ENCODE measurements around the gene GTSF1L.
"Not testable (repeated sequence)": the region's sequence is repeated elsewhere in the genome, so short reads cannot be mapped to it uniquely, and the experiment has no call there.

GTSF1L gene

DNA sequence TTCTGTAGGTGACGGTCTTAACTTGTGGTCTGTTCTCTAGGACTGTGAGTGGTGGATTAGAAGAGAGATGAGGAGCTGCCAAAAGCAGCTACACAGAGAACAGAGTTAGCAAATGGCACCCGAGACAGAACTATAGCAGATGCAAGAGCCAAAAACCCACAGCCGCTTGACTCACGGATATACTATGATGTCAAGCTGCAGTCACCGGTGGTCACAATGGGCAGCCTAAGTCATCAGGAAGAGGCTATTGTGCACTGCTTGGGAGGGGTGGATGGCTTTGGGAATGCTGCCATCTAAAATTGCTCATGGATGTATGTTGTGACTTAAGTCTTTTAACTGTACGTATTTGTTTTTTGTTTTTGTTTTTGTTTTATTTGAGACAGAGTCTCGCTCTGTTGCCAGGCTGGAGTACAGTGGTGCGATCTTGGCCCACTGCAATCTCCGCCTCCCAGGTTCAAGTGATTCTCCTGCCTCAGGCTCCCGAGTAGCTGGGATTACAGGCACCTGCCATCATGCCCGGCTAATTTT is at the start of gene GTSF1L:
Gene GTSF1L, minus strand, starts transcription at position 192 of the 528 bp plus-strand sequence. CDS start 308 bp downstream, outside the sequence.
- DNase-seq (ENCODE audit: low read depth in 2 of 2): no peak

DNA sequence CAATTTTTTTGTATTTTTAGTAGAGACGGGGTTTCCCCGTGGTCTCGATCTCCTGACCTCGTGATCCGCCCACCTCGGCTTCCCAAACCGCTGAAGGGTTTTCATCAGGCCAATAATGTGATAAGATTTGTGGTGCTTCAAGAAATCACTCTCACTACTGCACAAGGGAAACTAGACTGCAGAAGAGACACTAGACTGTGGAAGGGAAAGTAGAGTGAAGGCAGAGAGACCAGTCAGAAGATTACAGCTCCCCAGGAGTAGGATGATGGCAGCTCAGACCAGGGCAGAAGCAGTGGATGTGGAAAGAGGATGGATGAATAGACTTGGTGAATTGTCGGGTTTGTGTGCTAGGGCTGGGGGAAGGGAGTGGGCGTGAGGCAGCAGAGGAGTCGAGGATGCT is 48.0 kb upstream of the GTSF1L start:
- no peak for DNase-seq (ENCODE audit: low read depth in 2 of 2)

DNA sequence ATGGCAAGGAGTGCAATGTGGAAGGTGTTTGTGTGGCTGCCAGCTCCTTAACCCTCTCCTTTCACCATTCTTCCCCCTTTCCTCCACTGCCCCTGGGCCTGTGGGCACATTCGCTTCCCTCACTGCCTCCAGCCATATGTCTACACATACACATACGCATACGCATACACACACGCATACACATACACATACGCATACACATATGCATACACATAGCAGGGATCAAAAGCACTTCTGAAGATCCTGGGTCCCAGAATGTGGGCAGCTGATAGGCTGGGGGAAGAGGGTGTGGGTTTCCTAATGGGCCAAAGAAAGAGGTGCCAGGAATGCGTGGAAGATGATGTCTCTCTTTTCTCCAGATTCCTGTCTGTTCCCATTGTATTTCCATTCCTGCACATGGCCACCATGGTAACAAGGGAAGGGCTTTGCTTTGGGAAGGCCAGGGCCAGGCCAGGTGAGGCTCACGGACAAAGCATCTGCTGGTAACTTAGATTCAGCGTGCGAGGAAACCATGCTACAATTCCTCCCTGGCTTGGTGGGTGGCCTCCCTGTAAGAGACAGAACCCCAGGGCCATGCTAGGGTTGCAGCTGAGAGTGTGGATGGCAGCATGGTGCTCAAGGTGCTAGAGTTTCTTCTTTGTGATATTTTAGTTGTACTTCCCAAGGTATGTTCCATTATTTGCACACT is 44.8 kb upstream of the GTSF1L start:
- DNase-seq (ENCODE audit: low read depth in 2 of 2): no peak

DNA sequence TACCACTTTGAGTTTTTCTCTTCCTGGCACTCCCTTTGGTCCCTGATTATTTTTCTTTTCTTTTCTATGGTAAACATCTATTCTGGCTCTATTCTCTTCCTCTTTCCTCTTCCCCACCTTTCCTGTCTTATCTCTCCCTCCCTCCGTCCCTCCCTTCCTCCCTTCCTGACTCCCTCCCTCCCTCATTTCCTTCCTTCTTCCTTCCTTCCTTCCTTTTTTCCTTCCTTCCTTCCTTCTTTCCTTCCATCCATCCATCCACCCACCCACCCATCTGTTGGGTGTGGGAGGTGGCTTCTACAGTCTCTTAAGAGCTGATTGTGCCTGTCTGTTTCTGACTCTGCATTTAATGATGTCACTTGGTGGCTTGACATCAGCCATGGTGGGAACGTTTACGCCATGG is 43.5 kb upstream of the GTSF1L start:
- DNase-seq (ENCODE audit: low read depth in 2 of 2): no peak

DNA sequence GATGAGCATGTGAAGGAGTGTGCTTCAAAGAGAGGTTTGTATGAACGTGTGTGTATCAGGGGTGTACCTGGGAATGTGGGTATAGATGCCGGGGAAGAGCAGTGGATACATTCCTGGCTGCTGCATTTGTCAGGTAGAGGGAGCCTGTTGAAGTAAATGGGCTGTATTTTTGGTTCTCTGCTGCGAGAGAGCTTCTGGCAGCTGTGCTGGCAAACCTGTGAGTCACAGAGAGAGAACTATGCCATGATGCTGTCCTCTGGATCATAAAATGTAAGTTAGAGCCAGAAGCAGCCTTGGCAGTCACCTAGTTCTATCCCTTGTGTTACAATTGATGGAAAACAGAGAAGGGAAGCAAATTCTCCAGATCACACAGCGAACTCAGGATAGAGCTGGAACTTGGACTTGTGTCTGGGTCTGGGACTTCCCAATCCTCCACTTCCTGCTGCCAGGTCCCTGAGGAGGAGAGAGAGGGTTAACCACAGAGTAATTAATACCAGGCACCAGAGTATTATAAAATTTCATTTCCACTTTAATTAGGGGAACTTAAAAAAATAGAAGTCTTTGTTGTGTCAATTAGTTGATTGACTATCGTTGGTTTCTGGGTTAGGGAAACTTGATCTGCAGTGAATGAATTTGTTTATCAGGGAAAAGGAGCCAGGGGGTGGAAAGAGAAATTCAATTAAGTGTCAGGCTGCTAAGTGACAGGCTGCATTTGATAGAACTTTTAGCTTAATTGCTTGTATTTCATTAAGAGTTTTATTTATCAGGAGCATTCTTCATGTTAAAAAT is 41.1 kb upstream of the GTSF1L start:
- no peak for DNase-seq (ENCODE audit: low read depth in 2 of 2)

DNA sequence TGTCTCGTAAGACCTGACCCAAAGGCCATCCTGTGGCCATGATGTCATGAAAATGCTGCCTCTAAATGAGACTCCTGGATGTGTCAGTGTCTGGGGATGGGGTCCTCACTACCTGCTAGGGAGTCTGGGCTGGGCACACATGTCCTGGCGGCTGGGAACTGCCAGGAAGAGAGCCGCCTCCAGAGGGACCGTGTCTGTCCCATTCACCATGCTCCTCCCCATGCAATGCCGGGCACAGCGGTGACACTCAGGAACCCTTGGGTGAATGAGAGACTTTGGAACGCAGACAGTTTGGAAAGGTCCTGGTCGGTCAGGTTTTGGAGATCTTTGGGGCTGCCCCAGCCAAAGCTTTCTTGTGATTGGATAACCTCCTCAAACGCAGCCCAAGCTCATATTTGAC is 40.1 kb upstream of the GTSF1L start:
- no peak for DNase-seq (ENCODE audit: low read depth in 2 of 2)

DNA sequence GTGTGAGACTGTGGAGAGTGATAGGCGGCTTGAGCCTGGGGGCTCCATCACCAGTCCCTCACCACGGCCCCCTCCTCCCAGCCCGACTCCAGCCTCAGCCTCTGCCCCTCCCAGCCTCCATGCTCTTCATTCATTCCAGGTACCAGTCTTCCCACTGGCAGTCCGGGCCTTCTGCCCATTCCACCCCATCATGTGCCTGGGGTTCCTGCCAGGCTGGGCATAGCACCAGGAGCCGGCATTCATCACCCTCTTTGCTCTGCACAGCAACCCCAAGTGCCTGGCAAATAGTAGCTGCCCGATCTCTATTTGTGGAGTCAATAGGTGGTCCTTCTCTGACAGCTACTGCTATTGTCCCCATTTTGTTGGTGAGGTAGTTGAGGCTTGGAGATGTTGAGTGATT is 39.6 kb upstream of the GTSF1L start:
- no peak for DNase-seq (ENCODE audit: low read depth in 2 of 2)

DNA sequence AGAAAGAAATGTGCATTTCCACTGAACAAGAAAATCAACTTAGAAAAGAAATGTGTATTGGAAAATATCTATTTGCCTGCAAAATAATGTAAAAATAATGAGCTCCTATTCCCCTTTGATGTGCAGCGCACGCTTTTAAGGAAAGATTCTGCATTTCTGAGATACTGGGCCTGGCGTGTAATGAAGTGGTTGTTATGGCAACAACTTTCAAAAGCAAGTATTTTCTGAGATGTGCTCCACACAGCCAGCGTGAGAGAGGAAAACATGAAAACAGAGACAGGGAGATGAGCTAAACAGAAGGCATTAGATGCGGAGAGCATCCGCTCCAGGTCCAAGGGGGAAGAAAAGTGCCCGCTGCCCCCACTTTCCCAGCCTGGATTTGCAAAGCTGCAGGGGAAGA is 39.1 kb upstream of the GTSF1L start:
- DNase-seq (ENCODE audit: low read depth in 2 of 2): no peak

DNA sequence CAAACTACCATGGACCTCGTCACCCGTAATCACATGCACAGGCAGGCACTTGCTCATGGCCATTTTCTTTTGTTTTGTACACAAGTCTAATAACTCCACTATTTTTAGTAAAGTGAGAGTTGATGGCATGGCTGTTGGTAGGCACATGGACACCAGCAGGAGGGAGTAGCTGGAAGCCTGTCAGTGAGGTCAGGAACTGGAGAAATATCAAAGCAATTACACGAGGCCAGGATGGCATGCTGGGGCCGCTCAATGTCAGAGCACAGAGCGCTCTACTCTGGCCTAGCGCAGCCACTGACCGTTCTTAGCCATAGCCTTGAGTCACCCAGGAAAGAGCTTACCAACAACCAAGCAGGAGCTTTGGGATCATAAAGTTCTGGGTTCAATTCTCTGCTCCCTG is 36.1 kb upstream of the GTSF1L start:
- DNase-seq (ENCODE audit: low read depth in 2 of 2): no peak

DNA sequence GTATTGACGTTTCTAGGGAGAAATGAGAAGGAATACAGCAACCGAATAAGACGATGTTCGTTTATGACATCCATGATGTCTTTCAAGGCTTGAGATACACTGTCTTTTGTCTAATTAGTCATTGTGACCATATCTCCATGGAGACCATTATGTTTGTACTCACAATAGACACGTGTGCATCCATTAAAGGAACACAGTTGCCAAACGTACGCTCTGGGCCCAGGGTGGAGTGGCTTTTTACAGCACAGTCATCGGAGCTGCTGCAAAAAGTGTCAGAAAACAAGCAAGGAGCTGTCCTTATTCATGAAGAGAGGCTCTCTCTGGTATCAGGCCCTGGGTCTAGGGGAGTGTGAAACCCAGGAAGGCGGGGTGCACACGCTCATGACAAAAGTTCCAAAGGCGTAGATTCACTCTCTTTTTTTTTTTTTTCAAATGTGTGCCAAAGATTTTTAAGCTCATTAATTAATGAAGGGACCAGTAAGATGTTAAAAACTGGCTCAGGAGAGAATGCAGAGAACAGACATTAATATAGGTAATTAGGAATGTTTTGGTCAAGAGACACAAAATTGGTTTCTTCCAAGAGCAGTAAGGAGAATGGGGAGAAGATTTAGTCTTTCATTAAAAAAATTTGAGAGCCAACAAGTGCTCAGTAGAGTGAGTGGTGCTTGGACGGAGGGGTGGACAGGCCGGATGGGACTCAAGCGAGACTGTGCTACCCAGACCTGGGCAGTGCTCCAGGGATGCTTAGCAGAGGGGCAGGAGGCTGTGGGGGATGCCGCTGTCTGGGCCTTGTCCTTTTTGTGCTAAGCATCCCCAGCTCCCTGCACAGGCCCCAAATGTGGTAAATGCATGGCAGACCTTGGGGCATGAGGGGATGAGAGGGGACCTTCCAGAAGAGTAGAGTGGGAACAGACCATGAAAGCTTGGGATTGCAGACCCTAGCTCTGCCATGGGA is 34.9 kb upstream of the GTSF1L start:
- DNase-seq (ENCODE audit: low read depth in 2 of 2): no peak

DNA sequence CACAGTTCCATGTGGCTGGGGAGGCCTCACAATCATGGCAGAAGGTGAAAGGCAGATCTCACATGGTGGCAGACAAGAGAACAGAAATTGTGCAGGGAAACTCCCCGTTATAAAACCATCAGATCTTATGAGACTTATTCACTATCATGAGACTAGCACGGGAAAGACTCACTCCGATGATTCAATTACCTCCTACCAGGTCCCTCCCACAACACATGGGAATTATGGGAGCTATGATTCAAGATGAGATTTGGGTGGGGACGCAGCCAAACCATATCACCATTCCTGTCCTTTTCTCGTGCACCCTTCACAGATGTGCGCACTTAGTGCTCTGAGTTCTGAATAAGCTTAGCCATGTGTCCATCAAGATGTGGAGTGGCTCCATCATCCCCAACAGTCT is 31.1 kb upstream of the GTSF1L start:
- DNase-seq (ENCODE audit: low read depth in 2 of 2): not testable (repeated sequence)

DNA sequence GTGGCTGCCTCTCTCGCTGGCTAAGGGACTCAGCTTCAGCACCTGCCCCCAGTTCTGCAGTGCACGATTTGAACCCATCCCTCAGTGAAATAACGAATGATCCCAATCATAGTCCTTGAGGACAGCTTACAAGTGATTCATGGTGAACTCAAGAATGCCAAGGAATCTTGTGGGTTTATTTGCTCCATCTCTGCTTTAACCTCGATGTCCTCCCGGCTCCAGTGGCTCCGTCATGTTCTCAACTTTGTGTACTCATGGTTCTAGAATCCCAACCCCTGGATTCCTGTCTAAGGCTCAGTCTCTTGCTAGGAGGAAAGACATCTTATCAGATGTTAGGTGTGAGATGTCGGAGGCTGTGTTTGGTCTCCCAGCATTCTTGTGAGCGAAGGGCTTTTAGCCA is 29.0 kb upstream of the GTSF1L start:
- DNase-seq (ENCODE audit: low read depth in 2 of 2): no peak

DNA sequence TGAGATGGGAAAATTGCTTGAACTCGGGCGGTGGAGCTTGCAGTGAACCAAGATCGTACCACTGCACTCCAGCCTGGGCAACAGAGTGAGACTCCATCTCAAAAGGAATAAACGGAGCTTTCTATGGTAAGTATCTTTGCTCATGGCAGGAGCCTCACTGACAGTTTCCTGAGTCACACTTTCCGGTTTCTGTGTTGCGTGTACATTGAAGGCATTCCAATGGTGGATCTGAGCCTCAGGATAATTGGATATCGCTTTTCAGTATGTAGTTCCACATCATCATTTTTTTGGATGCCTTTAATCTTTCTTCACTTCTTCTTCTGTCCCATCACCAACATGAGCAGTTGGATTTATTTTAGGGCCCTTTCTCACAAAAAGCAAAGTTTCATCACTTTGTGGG is 28.6 kb upstream of the GTSF1L start:
- DNase-seq (ENCODE audit: low read depth in 2 of 2): no peak

DNA sequence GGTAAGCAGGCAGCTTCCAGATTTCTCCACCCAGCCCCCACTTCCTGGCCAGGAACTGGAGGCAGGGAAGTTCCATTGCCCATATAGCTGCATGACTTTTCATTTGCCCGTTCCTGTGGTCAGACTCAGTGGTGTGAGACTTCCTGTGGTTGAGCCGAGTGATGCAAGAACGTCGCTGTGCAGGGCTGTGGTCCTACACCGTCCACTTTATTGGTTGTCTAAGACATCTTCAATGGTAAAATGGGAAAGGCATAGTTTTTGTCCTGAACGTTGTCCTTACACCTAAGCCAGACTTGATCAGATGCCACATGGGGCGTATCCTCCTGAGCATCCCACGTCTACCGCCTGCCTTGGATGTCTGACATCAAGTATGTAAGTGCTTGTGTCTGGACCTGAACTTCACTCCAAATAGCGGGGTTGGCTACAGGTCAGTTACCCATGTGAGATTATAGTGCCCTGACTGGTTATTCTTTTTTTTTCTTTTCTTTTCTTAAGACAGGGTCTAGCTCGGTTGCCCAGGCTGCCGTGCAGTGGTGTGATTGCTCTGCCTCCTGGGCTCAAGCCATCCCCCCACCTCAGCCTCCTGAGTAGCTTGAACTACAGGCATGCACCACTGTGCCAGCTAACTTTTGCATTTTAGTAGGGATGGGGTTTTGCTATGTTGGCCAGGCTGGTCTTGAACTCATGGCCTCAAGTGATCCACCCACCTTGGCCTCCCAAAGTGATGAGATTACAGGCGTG is 25.9 kb upstream of the GTSF1L start:
- DNase-seq (ENCODE audit: low read depth in 2 of 2): no peak

DNA sequence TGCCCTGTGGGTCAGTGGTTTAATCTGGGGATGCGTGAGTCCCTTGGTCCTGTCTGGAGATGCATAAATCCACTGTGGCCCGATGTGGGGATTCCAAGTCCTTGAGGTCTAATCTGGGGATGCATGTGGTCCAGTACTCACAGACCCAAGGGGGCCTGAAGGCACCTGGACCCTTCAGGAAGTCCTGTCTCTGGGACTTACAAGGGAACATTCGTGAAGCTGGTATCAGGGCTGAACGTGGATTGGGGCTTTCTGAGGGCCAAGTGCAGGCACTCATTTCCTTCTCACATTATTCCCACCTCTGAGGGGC is 25.2 kb upstream of the GTSF1L start:
- DNase-seq (ENCODE audit: low read depth in 2 of 2): no peak

DNA sequence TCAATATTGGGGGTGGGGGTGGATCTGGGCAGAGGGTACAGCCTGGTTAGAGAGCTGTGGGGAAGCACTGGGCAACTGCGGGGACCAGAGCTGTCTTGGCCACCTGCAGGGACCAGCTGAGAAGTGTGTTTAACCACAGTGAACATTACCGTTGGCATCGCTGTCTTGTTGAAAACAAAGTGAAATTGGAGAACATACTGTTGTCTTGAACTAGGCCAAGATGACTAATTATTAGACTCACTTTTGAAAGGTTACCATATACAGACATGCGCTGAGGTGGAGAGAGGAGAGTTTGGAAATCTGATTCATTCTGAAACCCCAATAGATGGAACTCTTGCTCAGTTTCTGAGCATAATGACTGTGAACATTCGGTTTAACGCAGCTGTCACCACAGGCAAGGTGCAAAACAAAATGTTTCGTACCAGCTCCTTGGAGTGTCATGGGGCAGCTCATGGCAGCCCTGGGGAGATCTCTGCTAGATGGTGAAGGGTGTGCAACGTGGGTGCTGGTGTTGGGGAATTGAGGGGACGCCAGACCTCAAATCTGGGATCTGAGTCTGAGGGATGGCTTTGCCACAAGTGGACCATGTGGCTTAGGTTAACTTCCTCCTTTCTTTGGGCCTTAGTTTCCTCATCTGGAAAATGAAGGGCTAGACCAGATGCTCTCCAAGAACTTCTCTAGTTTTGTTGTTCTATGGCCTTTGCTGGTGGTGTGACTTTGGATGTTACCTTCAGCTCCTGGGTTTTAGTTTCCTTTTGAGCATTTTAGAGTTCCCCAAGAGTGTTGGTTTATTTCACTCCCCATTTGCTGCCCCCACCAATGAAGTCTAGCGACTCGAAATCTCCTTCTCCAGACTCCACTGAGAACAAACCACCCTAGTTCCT is 24.6 kb upstream of the GTSF1L start:
- peak; percentile 37 to 42 for DNase-seq (ENCODE audit: low read depth in 2 of 2)

DNA sequence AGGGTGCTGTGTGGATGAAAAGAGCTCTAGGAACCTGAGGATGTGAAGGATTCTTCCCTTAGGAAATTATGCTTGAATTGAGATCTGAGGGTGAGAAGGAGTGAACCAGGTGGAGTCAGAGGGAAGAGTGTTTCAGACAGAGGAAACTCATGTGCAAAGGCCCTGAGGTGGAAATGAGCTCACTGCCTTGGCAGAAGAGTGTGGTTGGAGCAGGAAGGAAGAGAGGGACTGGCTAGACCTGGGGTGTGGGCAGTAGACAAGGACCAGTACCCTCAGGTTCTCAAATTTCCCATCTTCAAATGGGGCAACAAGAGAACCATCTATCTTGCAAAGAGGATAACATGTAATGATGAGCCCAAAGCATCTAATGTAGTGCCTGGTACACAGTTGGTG is 24.0 kb upstream of the GTSF1L start:
- no peak for DNase-seq (ENCODE audit: low read depth in 2 of 2)

DNA sequence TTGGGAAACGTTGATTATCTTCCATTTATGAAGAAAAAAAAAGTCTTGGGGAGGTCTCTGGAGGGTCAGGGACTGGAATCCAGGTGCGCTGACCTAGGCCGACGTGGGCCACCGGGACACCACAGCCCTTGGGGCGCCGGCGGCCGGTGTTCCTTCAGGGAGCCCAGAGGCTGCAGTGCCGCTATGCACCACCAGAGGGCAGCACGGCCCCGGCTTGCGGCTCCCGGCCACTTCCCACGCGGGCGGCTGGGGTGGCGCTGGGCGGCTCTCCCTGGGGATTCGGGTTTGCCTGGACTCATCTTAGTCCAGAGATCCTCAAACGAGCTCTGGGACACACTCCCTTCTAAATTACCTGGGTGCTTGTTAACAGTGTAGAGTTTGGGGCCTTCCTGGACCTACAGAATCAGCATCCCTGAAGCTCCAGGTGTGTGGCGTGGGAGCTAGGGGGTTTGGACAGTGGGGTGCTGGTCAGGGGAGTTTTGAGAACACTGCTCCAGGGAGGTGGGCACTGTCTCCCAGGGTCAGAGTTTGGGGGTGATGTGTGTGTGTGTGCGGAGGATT is 23.0 kb upstream of the GTSF1L start:
- peak; percentile 76 to 88 for DNase-seq (ENCODE audit: low read depth in 2 of 2)

DNA sequence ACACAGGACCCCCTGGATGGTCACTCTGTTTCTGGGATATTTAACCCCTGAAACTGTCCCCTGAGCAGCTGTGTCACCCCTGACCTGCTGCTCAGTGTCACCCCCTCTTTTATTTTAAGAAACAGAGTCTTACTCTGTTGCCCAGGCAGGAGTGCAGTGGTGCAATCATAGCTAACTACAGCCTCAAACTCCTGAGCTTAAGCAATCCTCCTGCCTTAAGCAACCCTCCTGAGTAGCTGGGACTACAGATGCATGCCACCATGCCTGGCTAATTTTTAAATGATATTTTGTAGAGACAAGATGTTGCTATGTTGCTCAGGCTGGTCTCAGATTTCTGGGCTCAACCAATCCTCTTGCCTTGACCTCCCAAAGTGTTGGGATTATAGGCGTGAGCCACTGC is 21.5 kb upstream of the GTSF1L start:
- DNase-seq (ENCODE audit: low read depth in 2 of 2): no peak
